Fibroblast of skin of right biceps (primary cell): ENCODE measurements around the gene PAXIP1.

Source experiments
- DNase-seq: peaks from one replicate; pipeline ENCODE4 v3.0.0-alpha.2; 2013

The PAXIP1 gene

GRCh38 chr7:154910977-154911376 lies 91.9 kb downstream of the PAXIP1 start:
- DNase-seq = no peak

GRCh38 chr7:154910125-154910524 lies 92.8 kb downstream of the PAXIP1 start:
- no peak for DNase-seq

DNA sequence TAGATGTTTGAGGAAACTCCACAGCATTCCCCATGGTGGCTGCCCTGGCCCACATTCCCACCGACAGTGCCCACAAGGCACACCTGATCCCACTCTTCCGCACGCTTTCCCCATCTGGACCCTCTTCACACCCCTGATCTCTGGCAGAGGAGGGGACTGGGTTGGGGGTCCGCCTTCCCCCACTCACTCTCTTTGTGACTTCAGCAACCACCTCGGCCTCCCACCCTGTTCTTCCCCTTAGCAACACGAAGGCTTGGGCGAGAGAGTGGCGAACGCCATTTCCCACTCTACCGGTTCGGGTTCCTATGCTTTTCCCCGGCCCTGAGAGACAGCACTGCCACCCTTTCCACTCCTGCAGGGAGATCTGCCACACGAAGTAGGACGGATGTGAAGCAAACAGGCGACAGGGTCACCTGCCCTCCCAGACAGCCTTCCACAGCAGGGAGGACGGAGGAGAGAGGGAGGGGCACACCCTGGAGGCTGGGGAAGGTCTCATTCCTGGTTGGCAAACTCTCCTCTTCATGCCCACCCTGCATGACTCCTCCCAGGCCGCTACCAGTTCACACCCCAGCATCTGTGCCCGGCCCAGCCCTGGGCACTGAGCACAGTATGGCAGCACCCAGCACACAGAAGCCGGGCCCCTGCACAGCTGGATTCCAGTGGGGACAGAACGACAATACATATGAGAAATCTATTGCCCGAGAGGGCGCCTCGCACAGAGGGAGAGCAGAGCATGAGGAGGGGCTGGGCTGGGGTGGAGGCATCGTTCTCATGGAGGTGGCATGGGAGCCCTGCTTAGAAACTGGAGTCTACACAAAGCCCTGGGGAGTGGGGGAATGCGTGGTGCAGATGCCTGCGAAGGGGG lies 93.5 kb downstream of the PAXIP1 start:
- no peak for DNase-seq

DNA sequence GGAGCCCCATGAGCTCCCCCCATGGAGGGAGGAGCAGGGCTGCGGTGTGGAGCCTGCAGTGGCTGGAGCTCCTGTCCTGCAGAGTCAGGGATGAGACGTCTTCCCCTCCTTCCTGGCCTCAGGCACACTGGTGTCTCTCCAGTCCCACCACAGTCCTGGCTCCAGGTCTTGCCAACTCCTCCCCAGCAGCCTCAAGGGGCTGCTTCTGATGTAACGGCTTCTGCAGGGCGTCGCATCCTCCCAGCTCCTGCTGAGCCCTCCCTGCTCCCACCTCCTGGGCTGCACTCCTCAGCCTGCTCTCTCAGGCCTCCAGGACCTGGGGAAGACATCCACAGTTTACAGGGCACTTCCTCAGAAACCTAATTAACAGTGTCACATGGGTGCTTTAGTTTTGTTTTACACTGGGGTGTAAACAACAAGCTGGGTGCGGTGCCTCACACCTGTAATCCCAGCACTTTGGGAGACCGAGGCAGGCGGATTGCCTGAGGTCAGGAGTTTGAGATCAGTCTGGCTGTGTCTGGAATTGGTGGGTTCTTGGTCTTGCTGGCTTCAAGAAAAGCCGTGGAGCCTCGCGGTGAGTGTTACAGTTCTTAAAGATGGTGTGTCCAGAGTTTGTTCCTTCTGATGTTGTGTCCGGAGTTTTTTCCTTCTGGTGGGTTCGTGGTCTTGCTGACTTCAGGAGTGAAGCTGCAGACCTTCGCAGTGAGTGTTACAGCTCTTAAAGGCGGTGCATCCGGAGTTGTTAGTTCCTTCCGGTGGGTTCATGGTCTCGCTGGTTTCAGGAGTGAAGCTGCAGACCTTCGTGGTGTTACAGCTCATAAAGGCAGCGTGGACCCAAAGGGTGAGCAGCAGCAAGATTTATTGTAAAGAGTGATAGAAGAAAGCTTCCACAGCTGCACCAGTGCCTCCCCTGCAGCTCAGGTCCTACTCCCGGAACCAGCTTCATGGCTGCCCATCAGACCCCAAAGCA lies 95.0 kb downstream of the PAXIP1 start:
- no peak for DNase-seq

- no peak for DNase-seq
These were observed 96.1 kb downstream of the PAXIP1 start for GRCh38 chr7:154906736-154907355.

DNA sequence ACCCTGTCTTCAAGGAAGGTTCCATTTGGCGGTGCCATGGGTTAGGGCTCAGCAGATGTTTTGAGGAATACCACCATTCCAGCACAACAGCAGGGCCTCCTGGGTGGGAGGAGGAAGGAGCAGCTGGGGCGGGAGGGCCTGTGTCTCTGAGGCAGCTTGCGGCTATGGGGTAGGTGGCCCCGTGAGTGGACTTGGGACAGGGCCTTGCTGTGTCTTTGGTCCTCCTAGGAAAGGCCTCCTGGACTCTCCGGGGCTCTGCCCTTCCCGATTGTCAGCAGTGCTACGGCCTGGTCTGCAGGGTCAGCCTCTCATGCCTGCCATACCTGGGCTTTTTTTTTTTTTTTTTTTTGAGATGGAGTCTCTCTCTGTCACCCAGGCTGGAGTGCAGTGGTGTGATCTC lies 96.7 kb downstream of the PAXIP1 start:
- no peak for DNase-seq

- no peak for DNase-seq
These were observed 97.3 kb downstream of the PAXIP1 start for GRCh38 chr7:154905615-154906014.

DNA sequence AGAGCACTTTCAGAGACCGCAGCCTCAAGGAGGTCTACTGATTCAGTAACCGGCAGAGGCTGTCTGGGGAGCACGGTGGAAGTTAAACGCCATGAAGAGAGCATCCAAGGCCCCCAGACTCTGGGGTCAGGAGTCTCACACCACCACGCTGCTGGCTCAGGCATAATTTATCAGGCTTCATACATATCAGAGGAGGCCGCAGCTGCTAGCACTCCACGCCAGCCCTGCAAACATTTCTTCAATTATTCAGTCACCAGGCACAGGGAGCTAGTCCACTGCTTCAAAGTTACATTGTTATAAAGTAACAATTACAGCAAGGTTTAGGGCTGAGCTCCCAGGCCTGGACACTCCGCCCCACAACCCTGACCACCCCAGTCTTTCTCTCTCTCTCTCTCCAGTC lies 97.8 kb downstream of the PAXIP1 start:
- DNase-seq = no peak

- no peak for DNase-seq
These were observed 99.7 kb downstream of the PAXIP1 start for GRCh38 chr7:154903083-154903731.

DNA sequence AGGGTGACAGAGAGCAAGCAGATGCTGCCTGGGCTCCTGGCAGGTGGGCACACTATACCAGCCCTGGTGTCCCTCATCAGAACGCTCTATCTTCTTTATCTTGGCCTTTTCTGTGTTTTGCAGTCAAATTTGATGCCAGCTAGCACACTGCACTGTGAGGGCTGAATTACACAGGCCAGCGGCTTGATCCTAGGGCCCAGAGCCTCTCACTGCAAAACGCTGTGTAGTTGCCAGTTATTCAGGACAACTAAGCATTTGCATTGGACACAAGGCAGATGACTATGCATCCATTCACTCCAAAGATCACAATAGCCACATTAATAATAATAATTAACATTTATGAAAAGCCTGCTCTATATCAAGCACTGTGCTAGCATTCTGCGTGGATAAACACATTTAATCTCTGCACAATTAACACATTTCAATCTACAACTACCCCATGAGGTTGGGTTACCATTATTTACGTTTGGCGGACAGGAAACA lies 100.3 kb downstream of the PAXIP1 start:
- DNase-seq = no peak

- DNase-seq = no peak
These were observed 103.1 kb downstream of the PAXIP1 start for GRCh38 chr7:154899862-154900261.

DNA sequence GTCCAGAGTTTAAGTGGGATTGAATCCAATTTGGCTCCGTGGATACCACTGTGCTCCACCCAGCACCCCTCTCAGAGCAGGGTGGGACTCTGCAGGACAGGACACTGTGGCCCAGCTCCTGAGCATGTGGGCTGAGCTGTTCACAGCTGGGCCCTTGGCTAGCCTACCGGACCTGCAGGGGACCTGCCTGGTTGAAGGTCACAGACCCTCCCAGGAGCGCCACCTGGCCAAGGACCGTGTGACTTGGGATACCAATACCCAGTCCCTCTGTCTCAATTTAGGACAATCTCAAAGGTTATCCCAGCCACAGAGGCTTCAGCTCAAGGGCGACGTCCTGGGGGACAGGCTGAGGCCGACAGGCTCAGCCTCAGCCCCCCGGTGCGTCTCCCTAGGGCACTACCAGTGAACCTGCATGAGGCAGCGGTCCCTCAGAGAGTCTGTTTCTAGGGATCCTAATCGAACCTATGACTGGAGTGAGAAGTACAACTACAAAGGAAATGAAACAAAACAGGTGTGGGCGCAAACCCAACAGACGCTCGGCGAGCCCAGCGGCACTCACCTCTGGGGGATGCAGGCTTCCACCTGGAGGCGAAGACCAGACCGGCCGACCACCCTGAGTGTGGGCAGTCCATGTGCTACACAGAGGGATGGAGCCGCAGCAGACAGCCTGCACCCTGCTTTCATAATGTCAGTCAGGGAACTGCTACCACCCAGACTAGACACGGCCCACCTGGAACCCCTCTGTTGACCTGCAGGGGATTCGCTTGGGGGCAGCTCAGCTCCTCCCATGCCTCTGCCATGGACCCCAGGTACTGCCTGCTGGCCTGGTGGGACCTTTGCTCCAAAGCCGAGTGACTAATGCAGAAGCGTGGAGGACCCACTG lies 103.7 kb downstream of the PAXIP1 start:
- DNase-seq = no peak

GRCh38 chr7:154896076-154896475 lies 106.8 kb downstream of the PAXIP1 start:
- no peak for DNase-seq
